Measurements from ENCODE around the gene FDPS.

DNA sequence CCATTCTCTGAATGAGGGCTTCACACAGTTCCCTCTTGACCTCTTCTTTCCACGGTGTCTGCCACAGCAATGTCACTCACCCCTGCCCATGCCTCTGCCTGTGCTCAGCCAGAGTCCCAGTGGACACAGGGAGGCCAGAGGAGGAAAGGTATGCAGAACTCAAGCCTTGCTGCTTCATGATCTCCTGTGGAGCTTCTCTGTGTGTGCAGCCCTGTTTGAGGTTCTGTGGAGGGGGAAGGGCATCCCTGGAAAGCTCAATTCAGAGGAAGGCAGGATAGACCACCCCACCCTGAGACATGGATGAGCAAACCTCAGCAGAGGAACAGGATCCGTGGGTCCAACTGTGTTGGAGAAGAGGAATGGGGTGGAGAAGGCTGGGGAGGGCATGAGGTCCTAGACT is 29.4 kb upstream of the FDPS start:
- TF ChIP-seq, protein P1, sequence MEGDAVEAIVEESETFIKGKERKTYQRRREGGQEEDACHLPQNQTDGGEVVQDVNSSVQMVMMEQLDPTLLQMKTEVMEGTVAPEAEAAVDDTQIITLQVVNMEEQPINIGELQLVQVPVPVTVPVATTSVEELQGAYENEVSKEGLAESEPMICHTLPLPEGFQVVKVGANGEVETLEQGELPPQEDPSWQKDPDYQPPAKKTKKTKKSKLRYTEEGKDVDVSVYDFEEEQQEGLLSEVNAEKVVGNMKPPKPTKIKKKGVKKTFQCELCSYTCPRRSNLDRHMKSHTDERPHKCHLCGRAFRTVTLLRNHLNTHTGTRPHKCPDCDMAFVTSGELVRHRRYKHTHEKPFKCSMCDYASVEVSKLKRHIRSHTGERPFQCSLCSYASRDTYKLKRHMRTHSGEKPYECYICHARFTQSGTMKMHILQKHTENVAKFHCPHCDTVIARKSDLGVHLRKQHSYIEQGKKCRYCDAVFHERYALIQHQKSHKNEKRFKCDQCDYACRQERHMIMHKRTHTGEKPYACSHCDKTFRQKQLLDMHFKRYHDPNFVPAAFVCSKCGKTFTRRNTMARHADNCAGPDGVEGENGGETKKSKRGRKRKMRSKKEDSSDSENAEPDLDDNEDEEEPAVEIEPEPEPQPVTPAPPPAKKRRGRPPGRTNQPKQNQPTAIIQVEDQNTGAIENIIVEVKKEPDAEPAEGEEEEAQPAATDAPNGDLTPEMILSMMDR (IDR thresholded peaks at IDR 0.05), result no peak
- TF ChIP-seq POLR2A (IDR thresholded peaks at IDR 0.05), result no peak

Data from Peyer's patch (tissue), 4 donors.